Measurements from ENCODE around the gene SLC12A6.

DNA sequence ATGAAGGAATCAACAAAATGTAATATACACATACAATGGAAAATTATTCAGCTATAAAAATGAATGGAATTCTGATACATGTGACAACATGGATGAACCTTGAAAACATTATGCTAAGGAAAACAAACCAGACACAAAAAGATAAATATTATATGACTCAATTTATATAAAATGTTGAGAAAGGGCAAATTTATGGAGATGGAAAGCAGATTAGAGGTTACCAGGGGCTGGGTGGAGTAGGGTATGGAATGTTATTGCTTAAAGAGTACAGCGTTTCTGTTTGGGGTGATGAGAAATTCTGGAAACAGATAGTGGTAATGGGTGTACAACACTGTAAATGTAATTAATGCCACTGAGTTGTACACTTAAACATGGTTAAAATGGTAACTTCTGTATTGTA, 61.9 kb downstream of the SLC12A6 start:
- TF ChIP-seq, protein P1, sequence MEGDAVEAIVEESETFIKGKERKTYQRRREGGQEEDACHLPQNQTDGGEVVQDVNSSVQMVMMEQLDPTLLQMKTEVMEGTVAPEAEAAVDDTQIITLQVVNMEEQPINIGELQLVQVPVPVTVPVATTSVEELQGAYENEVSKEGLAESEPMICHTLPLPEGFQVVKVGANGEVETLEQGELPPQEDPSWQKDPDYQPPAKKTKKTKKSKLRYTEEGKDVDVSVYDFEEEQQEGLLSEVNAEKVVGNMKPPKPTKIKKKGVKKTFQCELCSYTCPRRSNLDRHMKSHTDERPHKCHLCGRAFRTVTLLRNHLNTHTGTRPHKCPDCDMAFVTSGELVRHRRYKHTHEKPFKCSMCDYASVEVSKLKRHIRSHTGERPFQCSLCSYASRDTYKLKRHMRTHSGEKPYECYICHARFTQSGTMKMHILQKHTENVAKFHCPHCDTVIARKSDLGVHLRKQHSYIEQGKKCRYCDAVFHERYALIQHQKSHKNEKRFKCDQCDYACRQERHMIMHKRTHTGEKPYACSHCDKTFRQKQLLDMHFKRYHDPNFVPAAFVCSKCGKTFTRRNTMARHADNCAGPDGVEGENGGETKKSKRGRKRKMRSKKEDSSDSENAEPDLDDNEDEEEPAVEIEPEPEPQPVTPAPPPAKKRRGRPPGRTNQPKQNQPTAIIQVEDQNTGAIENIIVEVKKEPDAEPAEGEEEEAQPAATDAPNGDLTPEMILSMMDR (conservative IDR thresholded peaks at IDR 0.05; ENCODE audit: low read length): no peak
- no peak for TF ChIP-seq EZH2phosphoT487 (IDR thresholded peaks at IDR 0.05; ENCODE audit: borderline replicate concordance, low read depth, low read length)
